Measurements from ENCODE around the gene CDS1. TPM values are rescaled to one million over a fixed set of nuclear protein-coding genes. Genes with fewer than 3 reads are reported as not detected.

The CDS1 gene
- total and polyA plus RNA-seq, 10 of the 15 experiments (the other 5 are each of a cell fraction or from before 2014, with no cell fraction given) = 0.03 TPM; not detected in 8

DNA sequence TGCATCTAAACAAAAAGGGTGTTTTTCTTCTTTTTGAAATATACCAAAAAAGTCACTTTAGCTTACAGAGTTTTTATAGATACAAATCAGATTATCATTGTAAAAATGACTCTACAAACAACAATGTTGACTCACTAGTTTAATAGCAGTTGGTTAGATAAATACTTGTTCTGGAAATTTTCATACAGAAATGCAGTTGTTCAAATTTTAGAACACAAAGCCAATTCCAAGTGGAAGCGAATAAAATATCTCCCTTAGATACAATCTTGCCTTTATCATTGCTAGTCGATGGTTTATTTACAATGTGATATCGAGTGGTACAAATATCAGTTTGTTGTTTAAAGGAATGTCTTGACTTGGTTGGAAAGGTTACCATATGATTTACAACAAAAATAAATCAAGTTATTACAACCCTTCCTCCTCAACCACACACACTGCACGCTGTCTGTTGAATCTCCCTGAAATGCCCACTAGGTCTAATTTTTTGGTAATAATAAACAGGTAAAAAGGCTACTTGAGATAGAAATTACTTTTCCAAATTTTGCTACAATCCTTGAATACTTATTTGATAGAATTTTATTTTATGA is 114.8 kb downstream of the CDS1 start:
- DNase-seq (ENCODE audit: low read depth, low spot score) (no peak), ATAC-seq (no peak), FAIRE-seq (no peak)
- CTCF ChIA-PET = no interaction called here
- no TSS peak for BruUV-seq (replicated peaks)
- SMC1A ChIA-PET (ENCODE audit: uncharacterized antibody, unreplicated experiment) = no interaction called here
- Histone ChIP-seq H4K20me1 (ENCODE audit: control insufficient read depth, insufficient read depth) (no peaks in the 10 kb centered on the region), H2AFZ (ENCODE audit: control insufficient read depth, low read depth, low read length) (no peak overlapping the region), H3K36me3 (ENCODE audit: control insufficient read depth in 2 of 2, insufficient read depth in 2 of 2, low read length in 1 of 2) (no peaks in the 10 kb centered on the region), H3K79me2 (ENCODE audit: control insufficient read depth, insufficient read depth, low read length) (no peaks in the 10 kb centered on the region), H3K9ac (ENCODE audit: control insufficient read depth, insufficient read depth, low read length) (no peak overlapping the region), H3K4me1 (ENCODE audit: control insufficient read depth, insufficient read depth, low read length) (no peaks in the 10 kb centered on the region), H3K27me3 (replicated peaks in 1 of 2; ENCODE audit: control insufficient read depth in 2 of 2, insufficient read depth in 2 of 2, low read length in 1 of 2) (no peaks in the 10 kb centered on the region), H3K27ac (ENCODE audit: control insufficient read depth, insufficient read depth) (no peak overlapping the region), H3K4me2 (ENCODE audit: control insufficient read depth, insufficient read depth) (no peak overlapping the region), H3K4me3 (no peak overlapping the region), H3K9me3 (replicated peaks; ENCODE audit: control insufficient read depth, insufficient read depth, low read length) (no peaks in the 10 kb centered on the region)
- intact Hi-C loops (cut with micrococcal nuclease; ENCODE audit: unreplicated experiment) (no loop called here), in situ Hi-C loops (cut with MboI) (no loop called here)
- POLR2A ChIA-PET = no interaction called here
- RAD21 ChIA-PET (ENCODE audit: unreplicated experiment) = no interaction called here
- 31% methylated on average over 4 of the region's 4 CpGs for WGBS (ENCODE audit: insufficient coverage, insufficient replicate concordance, low lambda C conversion rate, missing lambda C conversion rate)
- TF ChIP-seq, protein P1, sequence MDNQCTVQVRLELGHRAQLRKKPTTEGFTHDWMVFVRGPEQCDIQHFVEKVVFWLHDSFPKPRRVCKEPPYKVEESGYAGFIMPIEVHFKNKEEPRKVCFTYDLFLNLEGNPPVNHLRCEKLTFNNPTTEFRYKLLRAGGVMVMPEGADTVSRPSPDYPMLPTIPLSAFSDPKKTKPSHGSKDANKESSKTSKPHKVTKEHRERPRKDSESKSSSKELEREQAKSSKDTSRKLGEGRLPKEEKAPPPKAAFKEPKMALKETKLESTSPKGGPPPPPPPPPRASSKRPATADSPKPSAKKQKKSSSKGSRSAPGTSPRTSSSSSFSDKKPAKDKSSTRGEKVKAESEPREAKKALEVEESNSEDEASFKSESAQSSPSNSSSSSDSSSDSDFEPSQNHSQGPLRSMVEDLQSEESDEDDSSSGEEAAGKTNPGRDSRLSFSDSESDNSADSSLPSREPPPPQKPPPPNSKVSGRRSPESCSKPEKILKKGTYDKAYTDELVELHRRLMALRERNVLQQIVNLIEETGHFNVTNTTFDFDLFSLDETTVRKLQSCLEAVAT (IDR thresholded peaks at IDR 0.05) = no peak
- TF ChIP-seq BHLHE40 (IDR thresholded peaks at IDR 0.05; ENCODE audit: borderline replicate concordance in 1 of 2, low read depth in 2 of 2, low read length in 1 of 2) (no peak), SKIL (IDR thresholded peaks at IDR 0.05; ENCODE audit: low read depth, poor library complexity, severe bottlenecking) (no peak), IRF4 (IDR thresholded peaks at IDR 0.05; ENCODE audit: low read depth, low read length) (no peak), CUX1 (IDR thresholded peaks at IDR 0.05; ENCODE audit: insufficient replicate concordance, low read depth, low read length) (no peak), EGR1 (IDR thresholded peaks at IDR 0.05; ENCODE audit: borderline replicate concordance in 1 of 2, low read depth in 2 of 2, low read length in 2 of 2) (no peak), GABPA (IDR thresholded peaks at IDR 0.05; ENCODE audit: low read depth) (no peak), TAF1 (IDR thresholded peaks at IDR 0.05; ENCODE audit: borderline replicate concordance, low read depth, low read length) (no peak), HCFC1 (IDR thresholded peaks at IDR 0.05; ENCODE audit: low read length) (no peak)
- TF ChIP-seq, protein P2, sequence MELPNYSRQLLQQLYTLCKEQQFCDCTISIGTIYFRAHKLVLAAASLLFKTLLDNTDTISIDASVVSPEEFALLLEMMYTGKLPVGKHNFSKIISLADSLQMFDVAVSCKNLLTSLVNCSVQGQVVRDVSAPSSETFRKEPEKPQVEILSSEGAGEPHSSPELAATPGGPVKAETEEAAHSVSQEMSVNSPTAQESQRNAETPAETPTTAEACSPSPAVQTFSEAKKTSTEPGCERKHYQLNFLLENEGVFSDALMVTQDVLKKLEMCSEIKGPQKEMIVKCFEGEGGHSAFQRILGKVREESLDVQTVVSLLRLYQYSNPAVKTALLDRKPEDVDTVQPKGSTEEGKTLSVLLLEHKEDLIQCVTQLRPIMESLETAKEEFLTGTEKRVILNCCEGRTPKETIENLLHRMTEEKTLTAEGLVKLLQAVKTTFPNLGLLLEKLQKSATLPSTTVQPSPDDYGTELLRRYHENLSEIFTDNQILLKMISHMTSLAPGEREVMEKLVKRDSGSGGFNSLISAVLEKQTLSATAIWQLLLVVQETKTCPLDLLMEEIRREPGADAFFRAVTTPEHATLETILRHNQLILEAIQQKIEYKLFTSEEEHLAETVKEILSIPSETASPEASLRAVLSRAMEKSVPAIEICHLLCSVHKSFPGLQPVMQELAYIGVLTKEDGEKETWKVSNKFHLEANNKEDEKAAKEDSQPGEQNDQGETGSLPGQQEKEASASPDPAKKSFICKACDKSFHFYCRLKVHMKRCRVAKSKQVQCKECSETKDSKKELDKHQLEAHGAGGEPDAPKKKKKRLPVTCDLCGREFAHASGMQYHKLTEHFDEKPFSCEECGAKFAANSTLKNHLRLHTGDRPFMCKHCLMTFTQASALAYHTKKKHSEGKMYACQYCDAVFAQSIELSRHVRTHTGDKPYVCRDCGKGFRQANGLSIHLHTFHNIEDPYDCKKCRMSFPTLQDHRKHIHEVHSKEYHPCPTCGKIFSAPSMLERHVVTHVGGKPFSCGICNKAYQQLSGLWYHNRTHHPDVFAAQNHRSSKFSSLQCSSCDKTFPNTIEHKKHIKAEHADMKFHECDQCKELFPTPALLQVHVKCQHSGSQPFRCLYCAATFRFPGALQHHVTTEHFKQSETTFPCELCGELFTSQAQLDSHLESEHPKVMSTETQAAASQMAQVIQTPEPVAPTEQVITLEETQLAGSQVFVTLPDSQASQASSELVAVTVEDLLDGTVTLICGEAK (IDR thresholded peaks at IDR 0.05; ENCODE audit: borderline replicate concordance) = no peak
